HG03175 (cell line): ENCODE measurements around the gene COX4I2.

Source experiments
- ATAC-seq: cut with Tn5 transposase; IDR thresholded peaks from one replicate; pipeline ENCODE4 v1.9.1; 2021; ENCODE audit warnings: mild to moderate bottlenecking, moderate library complexity; ENCODE audit not compliant: unreplicated experiment

The COX4I2 gene

GRCh38 chr20:31674895-31675827 lies 37.4 kb downstream of the COX4I2 start:
- peak; percentile 73 for ATAC-seq

- ATAC-seq = peak; percentile 47
Observed at GRCh38 chr20:31675828-31676608, 38.3 kb downstream of the COX4I2 start.

- ATAC-seq = no peak
Observed at GRCh38 chr20:31676609-31676989, 38.9 kb downstream of the COX4I2 start.

GRCh38 chr20:31677553-31678260 lies 40.0 kb downstream of the COX4I2 start:
- no peak for ATAC-seq

- ATAC-seq = no peak
Observed at GRCh38 chr20:31678389-31679356, 41.0 kb downstream of the COX4I2 start.

GRCh38 chr20:31679357-31680285 lies 41.9 kb downstream of the COX4I2 start:
- ATAC-seq = no peak

GRCh38 chr20:31680286-31681127 lies 42.8 kb downstream of the COX4I2 start:
- no peak for ATAC-seq

GRCh38 chr20:31681128-31681727 lies 43.5 kb downstream of the COX4I2 start:
- ATAC-seq = no peak

GRCh38 chr20:31681769-31682168 lies 44.1 kb downstream of the COX4I2 start:
- no peak for ATAC-seq

- no peak for ATAC-seq
Observed at GRCh38 chr20:31682352-31682751, 44.6 kb downstream of the COX4I2 start.

GRCh38 chr20:31682927-31683326 lies 45.2 kb downstream of the COX4I2 start:
- ATAC-seq = no peak

GRCh38 chr20:31684153-31685015 lies 46.7 kb downstream of the COX4I2 start:
- ATAC-seq = peak; percentile 45

- no peak for ATAC-seq
Observed at GRCh38 chr20:31685853-31686643, 48.3 kb downstream of the COX4I2 start.

GRCh38 chr20:31687777-31688176 lies 50.1 kb downstream of the COX4I2 start:
- ATAC-seq = no peak

- ATAC-seq = no peak
Observed at GRCh38 chr20:31689141-31689540, 51.4 kb downstream of the COX4I2 start.

- ATAC-seq = no peak
Observed at GRCh38 chr20:31690124-31690666, 52.5 kb downstream of the COX4I2 start.
